GM23338 (cell line): ENCODE measurements around the gene SFI1. TPM values are rescaled to one million over a fixed set of nuclear protein-coding genes. Genes with fewer than 3 reads are reported as not detected.

ENCODE experiments used
- ATAC-seq: fragments of 200-7000 bp; cut with Tn5 transposase; 3 replicates; pipeline ENCODE4 v1.9.1; 2020
- DNase-seq: peaks from one replicate; pipeline ENCODE4 v3.0.0-alpha.2; 2015; ENCODE audit warnings: low spot score
- H2AFZ ChIP-seq: fragments of 200-600 bp; sonication (generic); 2 replicates; pipeline ENCODE4 v1.8.0; 2016; ENCODE audit warnings: antibody characterized with exemption, mild to moderate bottlenecking, moderate library complexity
- H3F3A ChIP-seq: fragments of 200-600 bp; sonication (generic); replicated peaks from 2 replicates; pipeline ENCODE4 v1.8.0; 2017; ENCODE audit warnings: antibody characterized with exemption, mixed run types, low read depth
- H3K27ac ChIP-seq: fragments of 200-600 bp; sonication (generic); 2 replicates; pipeline ENCODE4 v1.6.1; 2016; ENCODE audit warnings: low read depth
- H3K27me3 ChIP-seq: fragments of 200-600 bp; sonication (generic); 2 replicates; pipeline ENCODE4 v1.8.0; 2016; ENCODE audit warnings: mild to moderate bottlenecking, mixed run types, moderate library complexity; ENCODE audit not compliant: insufficient read depth
- H3K36me3 ChIP-seq: fragments of 200-600 bp; sonication (generic); 2 replicates; pipeline ENCODE4 v1.8.0; 2016; ENCODE audit warnings: mild to moderate bottlenecking; ENCODE audit not compliant: insufficient read depth
- H3K4me1 ChIP-seq: fragments of 200-600 bp; sonication (generic); 2 replicates; pipeline ENCODE4 v1.8.0; 2016; ENCODE audit warnings: mild to moderate bottlenecking, moderate library complexity; ENCODE audit not compliant: insufficient read depth
- H3K4me2 ChIP-seq: fragments of 200-600 bp; sonication (generic); 2 replicates; pipeline ENCODE4 v1.7.1; 2017; ENCODE audit warnings: mixed run types
- H3K4me3 ChIP-seq: fragments of 200-600 bp; sonication (generic); 2 replicates; pipeline ENCODE4 v1.6.1; 2016; ENCODE audit warnings: mixed run types
- H3K79me2 ChIP-seq: fragments of 200-600 bp; sonication (generic); replicated peaks from 2 replicates; pipeline ENCODE4 v1.8.0; 2017; ENCODE audit warnings: mild to moderate bottlenecking; ENCODE audit not compliant: insufficient read depth
- H3K9me2 ChIP-seq: fragments of 200-600 bp; sonication (generic); 2 replicates; pipeline ENCODE4 v1.8.0; 2017; ENCODE audit not compliant: insufficient read depth
- H4K20me1 ChIP-seq: fragments of 200-600 bp; sonication (generic); replicated peaks from 2 replicates; pipeline ENCODE4 v1.8.0; 2017; ENCODE audit warnings: mild to moderate bottlenecking; ENCODE audit not compliant: insufficient read depth
- H3K27ac Mint-ChIP-seq: 2 replicates; pipeline ENCODE4 v1.8.0; 2020; ENCODE audit warnings: inconsistent platforms, mild to moderate bottlenecking, moderate library complexity, mixed read lengths
- H3K27me3 Mint-ChIP-seq: 3 replicates; pipeline ENCODE4 v1.8.0; 2022; ENCODE audit warnings: low read depth, mild to moderate bottlenecking, moderate library complexity, mixed read lengths, inconsistent platforms; ENCODE audit not compliant: insufficient read depth, poor library complexity
- H3K36me3 Mint-ChIP-seq: 3 replicates; pipeline ENCODE4 v1.8.0; 2021; ENCODE audit warnings: low read depth, mild to moderate bottlenecking, inconsistent platforms, moderate library complexity, mixed read lengths
- H3K4me1 Mint-ChIP-seq: 3 replicates; pipeline ENCODE4 v1.8.0; 2020; ENCODE audit warnings: mild to moderate bottlenecking, inconsistent platforms, mixed read lengths
- H3K4me3 Mint-ChIP-seq: 3 replicates; pipeline ENCODE4 v1.8.0; 2021; ENCODE audit warnings: moderate library complexity, mild to moderate bottlenecking, inconsistent platforms, mixed read lengths
- H3K9me3 Mint-ChIP-seq: 3 replicates; pipeline ENCODE4 v1.8.0; 2020; ENCODE audit warnings: moderate library complexity, mild to moderate bottlenecking, inconsistent platforms, mixed read lengths
- CREB1 ChIP-seq: fragments of 250-450 bp; sonication (Bioruptor Pico); IDR thresholded peaks from 2 replicates; pipeline ENCODE4 v1.5.0; 2020; ENCODE audit warnings: low read depth, mild to moderate bottlenecking, moderate library complexity
- EZH2 ChIP-seq: fragments of 200-600 bp; sonication (generic); IDR thresholded peaks from one replicate; pipeline ENCODE4 v1.8.0; 2017; ENCODE audit warnings: antibody characterized with exemption, mild to moderate bottlenecking, low read depth; ENCODE audit not compliant: unreplicated experiment
- EZH2phosphoT487 ChIP-seq: fragments of 200-600 bp; sonication (generic); IDR thresholded peaks from one replicate; pipeline ENCODE4 v1.8.1; 2018; ENCODE audit warnings: antibody characterized with exemption; ENCODE audit not compliant: unreplicated experiment
- JUNB ChIP-seq: IDR thresholded peaks from one replicate; pipeline ENCODE4 v1.6.1; 2016; ENCODE audit warnings: antibody characterized with exemption; ENCODE audit not compliant: unreplicated experiment
- NANOG ChIP-seq: IDR thresholded peaks from 2 replicates; pipeline ENCODE4 v1.6.1; 2016; ENCODE audit warnings: antibody characterized with exemption, borderline replicate concordance
- POLR2AphosphoS5 ChIP-seq: IDR thresholded peaks from 2 replicates; pipeline ENCODE4 v1.6.1; 2016; ENCODE audit warnings: antibody characterized with exemption, low read depth
- STAT1 ChIP-seq: IDR thresholded peaks from one replicate; pipeline ENCODE4 v1.6.1; 2016; ENCODE audit warnings: antibody characterized with exemption; ENCODE audit not compliant: unreplicated experiment
- ZNF114 ChIP-seq: fragments of 250-450 bp; sonication (Bioruptor Pico); IDR thresholded peaks from 2 replicates; pipeline ENCODE4 v1.5.0; 2020; ENCODE audit warnings: mild to moderate bottlenecking, moderate library complexity
- ZNF331 ChIP-seq: fragments of 250-450 bp; sonication (Bioruptor Pico); IDR thresholded peaks from 2 replicates; pipeline ENCODE4 v1.5.0; 2020; ENCODE audit warnings: low read depth, mild to moderate bottlenecking, moderate library complexity
- polyA plus RNA-seq: library from polyadenylated mRNA; unstranded; fragments of >200 nt; fragmentation: Nextera tagmentation; extraction: Ambion mirVana; gene quantifications from 2 replicates; pipeline ENCODE4 v1.2.1, GENCODE V29; 2016
- total RNA-seq: library from RNA; depleted of rRNA; stranded (reverse); fragments of >200 nt; shearing (Covaris generic); gene quantifications from 2 replicates; pipeline ENCODE4 v1.2.3, GENCODE V29; 2014
- TF ChIP-seq, protein P1 (sequence below): IDR thresholded peaks from 2 replicates; pipeline ENCODE4 v1.6.1; 2016; ENCODE audit warnings: antibody characterized with exemption
- TF ChIP-seq, protein P2 (sequence below): IDR thresholded peaks from one replicate; pipeline ENCODE4 v1.6.1; 2018; ENCODE audit warnings: antibody characterized with exemption; ENCODE audit not compliant: unreplicated experiment
- TF ChIP-seq, protein P3 (sequence below), 2 experiments: fragments of 200-600 bp in 1 of 2; sonication (generic) in 1 of 2; conservative IDR thresholded peaks; 2 replicates each; pipeline versions ENCODE4 v1.5.1 to v1.6.1; 2016 to 2017; ENCODE audit warnings: antibody characterized with exemption in 2 of 2, low read depth in 2 of 2, mild to moderate bottlenecking in 2 of 2, moderate library complexity in 1 of 2
- TF ChIP-seq, protein P4 (sequence below): fragments of 250-450 bp; sonication (Bioruptor Pico); IDR thresholded peaks from 2 replicates; pipeline ENCODE4 v1.5.0; 2020; ENCODE audit warnings: mild to moderate bottlenecking, moderate library complexity

The SFI1 gene
- total and polyA plus RNA-seq, 2 experiments from 2014 or later: 16.7 to 25.6 TPM

DNA sequence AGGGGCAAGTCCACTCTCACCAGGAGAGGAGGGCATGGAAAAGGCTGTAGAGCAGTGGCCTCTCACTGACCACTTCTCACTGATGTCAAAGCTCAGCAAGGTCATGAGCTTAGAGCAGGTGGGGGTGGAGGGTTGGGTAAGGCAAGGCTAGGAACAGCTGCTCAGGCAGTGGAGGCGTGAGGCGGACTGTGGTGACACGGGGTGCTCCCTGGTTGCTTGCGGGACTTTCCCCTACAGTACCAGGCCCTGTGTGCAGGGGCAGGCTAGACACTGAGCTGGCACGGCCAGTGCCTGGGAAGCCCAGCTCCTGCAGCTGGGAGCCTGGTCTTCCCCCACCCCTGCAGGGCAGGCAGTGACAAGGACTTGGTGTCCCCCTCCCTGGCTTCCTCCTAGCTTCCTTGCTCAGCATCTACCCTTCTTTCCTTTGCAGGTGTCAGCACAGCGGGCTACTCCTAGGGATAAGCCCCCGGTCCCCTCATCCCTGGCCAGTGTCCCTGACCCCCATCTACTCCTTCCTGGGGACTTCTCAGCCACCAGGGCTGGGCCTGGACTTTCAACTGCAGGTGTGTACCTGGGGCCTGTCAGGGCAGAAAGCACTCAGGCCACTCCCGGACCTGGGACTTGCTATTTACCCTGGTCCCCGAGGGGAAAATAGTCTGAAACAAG lies 120.1 kb downstream of the SFI1 start:
- H3K27me3 ChIP-seq: no peaks in the 10 kb centered on the region
- peaks cover 3% of the 10 kb centered on the region; the same call in 1 of the 2 replicates for H3F3A ChIP-seq
- Mint-ChIP-seq H3K27me3 (peaks cover 21% of the 10 kb centered on the region), H3K36me3 (peaks cover 31% of the 10 kb centered on the region), H3K9me3 (no peaks in the 10 kb centered on the region), H3K27ac (no peak overlapping the region), H3K4me1 (no peaks in the 10 kb centered on the region; the same call in 2 of the 3 replicates), H3K4me3 (no peak overlapping the region)
- no peak overlapping the region for H3K4me2 ChIP-seq
- TF ChIP-seq NANOG: no peak
- no peak for TF ChIP-seq EZH2phosphoT487
- no peak for TF ChIP-seq CREB1
- no peak for TF ChIP-seq EZH2
- TF ChIP-seq, protein P1, sequence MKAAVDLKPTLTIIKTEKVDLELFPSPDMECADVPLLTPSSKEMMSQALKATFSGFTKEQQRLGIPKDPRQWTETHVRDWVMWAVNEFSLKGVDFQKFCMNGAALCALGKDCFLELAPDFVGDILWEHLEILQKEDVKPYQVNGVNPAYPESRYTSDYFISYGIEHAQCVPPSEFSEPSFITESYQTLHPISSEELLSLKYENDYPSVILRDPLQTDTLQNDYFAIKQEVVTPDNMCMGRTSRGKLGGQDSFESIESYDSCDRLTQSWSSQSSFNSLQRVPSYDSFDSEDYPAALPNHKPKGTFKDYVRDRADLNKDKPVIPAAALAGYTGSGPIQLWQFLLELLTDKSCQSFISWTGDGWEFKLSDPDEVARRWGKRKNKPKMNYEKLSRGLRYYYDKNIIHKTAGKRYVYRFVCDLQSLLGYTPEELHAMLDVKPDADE: no peak
- TF ChIP-seq, protein P2, sequence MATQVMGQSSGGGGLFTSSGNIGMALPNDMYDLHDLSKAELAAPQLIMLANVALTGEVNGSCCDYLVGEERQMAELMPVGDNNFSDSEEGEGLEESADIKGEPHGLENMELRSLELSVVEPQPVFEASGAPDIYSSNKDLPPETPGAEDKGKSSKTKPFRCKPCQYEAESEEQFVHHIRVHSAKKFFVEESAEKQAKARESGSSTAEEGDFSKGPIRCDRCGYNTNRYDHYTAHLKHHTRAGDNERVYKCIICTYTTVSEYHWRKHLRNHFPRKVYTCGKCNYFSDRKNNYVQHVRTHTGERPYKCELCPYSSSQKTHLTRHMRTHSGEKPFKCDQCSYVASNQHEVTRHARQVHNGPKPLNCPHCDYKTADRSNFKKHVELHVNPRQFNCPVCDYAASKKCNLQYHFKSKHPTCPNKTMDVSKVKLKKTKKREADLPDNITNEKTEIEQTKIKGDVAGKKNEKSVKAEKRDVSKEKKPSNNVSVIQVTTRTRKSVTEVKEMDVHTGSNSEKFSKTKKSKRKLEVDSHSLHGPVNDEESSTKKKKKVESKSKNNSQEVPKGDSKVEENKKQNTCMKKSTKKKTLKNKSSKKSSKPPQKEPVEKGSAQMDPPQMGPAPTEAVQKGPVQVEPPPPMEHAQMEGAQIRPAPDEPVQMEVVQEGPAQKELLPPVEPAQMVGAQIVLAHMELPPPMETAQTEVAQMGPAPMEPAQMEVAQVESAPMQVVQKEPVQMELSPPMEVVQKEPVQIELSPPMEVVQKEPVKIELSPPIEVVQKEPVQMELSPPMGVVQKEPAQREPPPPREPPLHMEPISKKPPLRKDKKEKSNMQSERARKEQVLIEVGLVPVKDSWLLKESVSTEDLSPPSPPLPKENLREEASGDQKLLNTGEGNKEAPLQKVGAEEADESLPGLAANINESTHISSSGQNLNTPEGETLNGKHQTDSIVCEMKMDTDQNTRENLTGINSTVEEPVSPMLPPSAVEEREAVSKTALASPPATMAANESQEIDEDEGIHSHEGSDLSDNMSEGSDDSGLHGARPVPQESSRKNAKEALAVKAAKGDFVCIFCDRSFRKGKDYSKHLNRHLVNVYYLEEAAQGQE: no peak
- no peak for TF ChIP-seq JUNB
- TF ChIP-seq, protein P3, sequence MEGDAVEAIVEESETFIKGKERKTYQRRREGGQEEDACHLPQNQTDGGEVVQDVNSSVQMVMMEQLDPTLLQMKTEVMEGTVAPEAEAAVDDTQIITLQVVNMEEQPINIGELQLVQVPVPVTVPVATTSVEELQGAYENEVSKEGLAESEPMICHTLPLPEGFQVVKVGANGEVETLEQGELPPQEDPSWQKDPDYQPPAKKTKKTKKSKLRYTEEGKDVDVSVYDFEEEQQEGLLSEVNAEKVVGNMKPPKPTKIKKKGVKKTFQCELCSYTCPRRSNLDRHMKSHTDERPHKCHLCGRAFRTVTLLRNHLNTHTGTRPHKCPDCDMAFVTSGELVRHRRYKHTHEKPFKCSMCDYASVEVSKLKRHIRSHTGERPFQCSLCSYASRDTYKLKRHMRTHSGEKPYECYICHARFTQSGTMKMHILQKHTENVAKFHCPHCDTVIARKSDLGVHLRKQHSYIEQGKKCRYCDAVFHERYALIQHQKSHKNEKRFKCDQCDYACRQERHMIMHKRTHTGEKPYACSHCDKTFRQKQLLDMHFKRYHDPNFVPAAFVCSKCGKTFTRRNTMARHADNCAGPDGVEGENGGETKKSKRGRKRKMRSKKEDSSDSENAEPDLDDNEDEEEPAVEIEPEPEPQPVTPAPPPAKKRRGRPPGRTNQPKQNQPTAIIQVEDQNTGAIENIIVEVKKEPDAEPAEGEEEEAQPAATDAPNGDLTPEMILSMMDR (conservative IDR thresholded peaks at IDR 0.05; ENCODE audit: low read depth in 2 of 2): no peak
- TF ChIP-seq POLR2AphosphoS5: no peak
- no peak for TF ChIP-seq STAT1
- no peak for TF ChIP-seq ZNF331 (CRISPR knock-in tag)
- no peak for TF ChIP-seq ZNF114
- TF ChIP-seq, protein P4, sequence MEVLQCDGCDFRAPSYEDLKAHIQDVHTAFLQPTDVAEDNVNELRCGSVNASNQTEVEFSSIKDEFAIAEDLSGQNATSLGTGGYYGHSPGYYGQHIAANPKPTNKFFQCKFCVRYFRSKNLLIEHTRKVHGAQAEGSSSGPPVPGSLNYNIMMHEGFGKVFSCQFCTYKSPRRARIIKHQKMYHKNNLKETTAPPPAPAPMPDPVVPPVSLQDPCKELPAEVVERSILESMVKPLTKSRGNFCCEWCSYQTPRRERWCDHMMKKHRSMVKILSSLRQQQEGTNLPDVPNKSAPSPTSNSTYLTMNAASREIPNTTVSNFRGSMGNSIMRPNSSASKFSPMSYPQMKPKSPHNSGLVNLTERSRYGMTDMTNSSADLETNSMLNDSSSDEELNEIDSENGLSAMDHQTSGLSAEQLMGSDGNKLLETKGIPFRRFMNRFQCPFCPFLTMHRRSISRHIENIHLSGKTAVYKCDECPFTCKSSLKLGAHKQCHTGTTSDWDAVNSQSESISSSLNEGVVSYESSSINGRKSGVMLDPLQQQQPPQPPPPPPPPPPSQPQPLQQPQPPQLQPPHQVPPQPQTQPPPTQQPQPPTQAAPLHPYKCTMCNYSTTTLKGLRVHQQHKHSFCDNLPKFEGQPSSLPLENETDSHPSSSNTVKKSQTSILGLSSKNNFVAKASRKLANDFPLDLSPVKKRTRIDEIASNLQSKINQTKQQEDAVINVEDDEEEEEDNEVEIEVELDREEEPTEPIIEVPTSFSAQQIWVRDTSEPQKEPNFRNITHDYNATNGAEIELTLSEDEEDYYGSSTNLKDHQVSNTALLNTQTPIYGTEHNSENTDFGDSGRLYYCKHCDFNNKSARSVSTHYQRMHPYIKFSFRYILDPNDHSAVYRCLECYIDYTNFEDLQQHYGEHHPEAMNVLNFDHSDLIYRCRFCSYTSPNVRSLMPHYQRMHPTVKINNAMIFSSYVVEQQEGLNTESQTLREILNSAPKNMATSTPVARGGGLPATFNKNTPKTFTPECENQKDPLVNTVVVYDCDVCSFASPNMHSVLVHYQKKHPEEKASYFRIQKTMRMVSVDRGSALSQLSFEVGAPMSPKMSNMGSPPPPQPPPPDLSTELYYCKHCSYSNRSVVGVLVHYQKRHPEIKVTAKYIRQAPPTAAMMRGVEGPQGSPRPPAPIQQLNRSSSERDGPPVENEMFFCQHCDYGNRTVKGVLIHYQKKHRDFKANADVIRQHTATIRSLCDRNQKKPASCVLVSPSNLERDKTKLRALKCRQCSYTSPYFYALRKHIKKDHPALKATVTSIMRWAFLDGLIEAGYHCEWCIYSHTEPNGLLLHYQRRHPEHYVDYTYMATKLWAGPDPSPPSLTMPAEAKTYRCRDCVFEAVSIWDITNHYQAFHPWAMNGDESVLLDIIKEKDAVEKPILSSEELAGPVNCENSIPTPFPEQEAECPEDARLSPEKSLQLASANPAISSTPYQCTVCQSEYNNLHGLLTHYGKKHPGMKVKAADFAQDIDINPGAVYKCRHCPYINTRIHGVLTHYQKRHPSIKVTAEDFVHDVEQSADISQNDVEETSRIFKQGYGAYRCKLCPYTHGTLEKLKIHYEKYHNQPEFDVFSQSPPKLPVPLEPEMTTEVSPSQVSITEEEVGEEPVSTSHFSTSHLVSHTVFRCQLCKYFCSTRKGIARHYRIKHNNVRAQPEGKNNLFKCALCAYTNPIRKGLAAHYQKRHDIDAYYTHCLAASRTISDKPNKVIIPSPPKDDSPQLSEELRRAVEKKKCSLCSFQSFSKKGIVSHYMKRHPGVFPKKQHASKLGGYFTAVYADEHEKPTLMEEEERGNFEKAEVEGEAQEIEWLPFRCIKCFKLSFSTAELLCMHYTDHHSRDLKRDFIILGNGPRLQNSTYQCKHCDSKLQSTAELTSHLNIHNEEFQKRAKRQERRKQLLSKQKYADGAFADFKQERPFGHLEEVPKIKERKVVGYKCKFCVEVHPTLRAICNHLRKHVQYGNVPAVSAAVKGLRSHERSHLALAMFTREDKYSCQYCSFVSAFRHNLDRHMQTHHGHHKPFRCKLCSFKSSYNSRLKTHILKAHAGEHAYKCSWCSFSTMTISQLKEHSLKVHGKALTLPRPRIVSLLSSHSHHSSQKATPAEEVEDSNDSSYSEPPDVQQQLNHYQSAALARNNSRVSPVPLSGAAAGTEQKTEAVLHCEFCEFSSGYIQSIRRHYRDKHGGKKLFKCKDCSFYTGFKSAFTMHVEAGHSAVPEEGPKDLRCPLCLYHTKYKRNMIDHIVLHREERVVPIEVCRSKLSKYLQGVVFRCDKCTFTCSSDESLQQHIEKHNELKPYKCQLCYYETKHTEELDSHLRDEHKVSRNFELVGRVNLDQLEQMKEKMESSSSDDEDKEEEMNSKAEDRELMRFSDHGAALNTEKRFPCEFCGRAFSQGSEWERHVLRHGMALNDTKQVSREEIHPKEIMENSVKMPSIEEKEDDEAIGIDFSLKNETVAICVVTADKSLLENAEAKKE (CRISPR knock-in tag): no peak
- no peak for ATAC-seq
- H3K36me3 ChIP-seq: no peaks in the 10 kb centered on the region
- H4K20me1 ChIP-seq: peaks cover 4% of the 10 kb centered on the region; the same call in 1 of the 2 replicates
- no peak for DNase-seq
- no peak overlapping the region for H2AFZ ChIP-seq
- no peaks in the 10 kb centered on the region for H3K79me2 ChIP-seq
- no peak overlapping the region for H3K27ac ChIP-seq
- H3K4me1 ChIP-seq: no peaks in the 10 kb centered on the region
- H3K9me2 ChIP-seq: no peaks in the 10 kb centered on the region
- no peak overlapping the region for H3K4me3 ChIP-seq
